GM23248 (cell line): ENCODE measurements around the gene B3GNT5. TPM values are rescaled to one million over a fixed set of nuclear protein-coding genes. Genes with fewer than 3 reads are reported as not detected.
A peak's percentile ranks its signal among the peaks of the same experiment; 100 is the strongest.

Experiments used
- DNase-seq: peaks from one replicate; pipeline ENCODE4 v3.0.0-alpha.2; 2015
- H2AFZ ChIP-seq: fragments of 200-600 bp; sonication (generic); 2 replicates; pipeline ENCODE4 v1.6.1; 2016; ENCODE audit warnings: antibody characterized with exemption
- H3F3A ChIP-seq: fragments of 200-600 bp; sonication (generic); 2 replicates; pipeline ENCODE4 v1.6.1; 2016; ENCODE audit warnings: mild to moderate bottlenecking, antibody characterized with exemption, mixed run types; ENCODE audit not compliant: insufficient read depth
- H3K27ac ChIP-seq: fragments of 200-600 bp; sonication (generic); 2 replicates; pipeline ENCODE4 v1.5.1; 2016; ENCODE audit warnings: mild to moderate bottlenecking
- H3K27me3 ChIP-seq: fragments of 200-600 bp; sonication (generic); replicated peaks from 2 replicates; pipeline ENCODE4 v1.6.1; 2016; ENCODE audit warnings: mild to moderate bottlenecking; ENCODE audit not compliant: insufficient read depth
- H3K36me3 ChIP-seq: fragments of 200-600 bp; sonication (generic); 2 replicates; pipeline ENCODE4 v1.6.1; 2016; ENCODE audit warnings: low read depth, mild to moderate bottlenecking
- H3K4me1 ChIP-seq: fragments of 200-600 bp; sonication (generic); 2 replicates; pipeline ENCODE4 v1.6.1; 2016; ENCODE audit warnings: mild to moderate bottlenecking; ENCODE audit not compliant: insufficient read depth
- H3K4me2 ChIP-seq: fragments of 200-600 bp; sonication (generic); one replicate; pipeline ENCODE4 v1.6.1; 2016; ENCODE audit warnings: mild to moderate bottlenecking; ENCODE audit not compliant: unreplicated experiment
- H3K4me3 ChIP-seq: fragments of 200-600 bp; sonication (generic); 2 replicates; pipeline ENCODE4 v1.5.1; 2016; ENCODE audit warnings: mild to moderate bottlenecking
- H3K79me2 ChIP-seq: fragments of 200-600 bp; sonication (generic); 2 replicates; pipeline ENCODE4 v1.6.1; 2016; ENCODE audit warnings: mild to moderate bottlenecking; ENCODE audit not compliant: insufficient read depth
- H3K9ac ChIP-seq: fragments of 200-600 bp; sonication (generic); 2 replicates; pipeline ENCODE4 v1.6.1; 2016; ENCODE audit warnings: mild to moderate bottlenecking
- H3K9me2 ChIP-seq: fragments of 200-600 bp; sonication (generic); 2 replicates; pipeline ENCODE4 v1.6.1; 2016; ENCODE audit warnings: mixed run types, mild to moderate bottlenecking, moderate library complexity; ENCODE audit not compliant: insufficient read depth
- H3K9me3 ChIP-seq: fragments of 200-600 bp; sonication (generic); one replicate; pipeline ENCODE4 v1.6.1; 2017; ENCODE audit warnings: low read depth
- H4K20me1 ChIP-seq: fragments of 200-600 bp; sonication (generic); 2 replicates; pipeline ENCODE4 v1.6.0; 2016; ENCODE audit not compliant: insufficient read depth
- EZH2 ChIP-seq: fragments of 200-600 bp; sonication (generic); IDR thresholded peaks from 2 replicates; pipeline ENCODE4 v1.6.1; 2018; ENCODE audit warnings: antibody characterized with exemption, mild to moderate bottlenecking; ENCODE audit not compliant: insufficient read depth, poor library complexity, severe bottlenecking
- EZH2phosphoT487 ChIP-seq: fragments of 200-600 bp; sonication (generic); IDR thresholded peaks from 2 replicates; pipeline ENCODE4 v1.6.1; 2018; ENCODE audit warnings: antibody characterized with exemption, moderate library complexity, mild to moderate bottlenecking, low read depth; ENCODE audit not compliant: insufficient read depth
- WGBS, 2 experiments: methylation state at CpG; one replicate each; pipeline ENCODE4 v1.1.6; 2015 to 2017; ENCODE audit warnings: low lambda C conversion rate in 2 of 2, low coverage in 1 of 2; ENCODE audit errors: missing lambda C conversion rate in 2 of 2; 5-methylcytosine and 5-hydroxymethylcytosine counted together
- in situ Hi-C: fragments of 300-500 bp; cut with MboI; formaldehyde crosslinking; loops from 2 replicates; pipeline ENCODE4 v1.15.0; 2020
- polyA plus RNA-seq: library from polyadenylated mRNA; unstranded; fragments of >200 nt; fragmentation: Nextera tagmentation; extraction: Ambion mirVana; gene quantifications from 2 replicates; pipeline ENCODE4 v1.2.1, GENCODE V29; 2016
- total RNA-seq: library from RNA; depleted of rRNA; stranded (reverse); fragments of >200 nt; shearing (Covaris generic); gene quantifications from 2 replicates; pipeline ENCODE4 v1.2.3, GENCODE V29; 2014

The B3GNT5 gene
- total and polyA plus RNA-seq, 2 experiments from 2014 or later, result 1.3 to 1.8 TPM

DNA sequence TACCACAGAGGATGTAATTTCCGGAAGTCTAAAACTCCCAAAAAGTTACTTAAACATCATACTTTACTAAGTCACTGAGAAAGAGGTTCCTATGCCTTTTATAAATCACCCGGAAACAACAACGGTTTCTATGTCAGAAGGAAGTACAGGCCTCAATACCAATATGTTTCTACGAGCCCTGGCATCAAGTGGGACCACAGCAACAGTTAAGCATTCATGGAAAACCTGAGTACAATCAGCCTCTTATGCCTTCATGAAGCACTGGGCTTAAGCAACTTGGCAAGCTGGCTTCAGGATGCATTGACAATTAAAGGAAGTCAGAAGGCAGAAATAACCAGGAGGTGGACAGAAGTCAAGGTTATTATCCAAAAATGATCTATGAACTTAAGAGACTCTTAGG, 19.1 kb upstream of the B3GNT5 start:
- TF ChIP-seq EZH2phosphoT487 (no peak), EZH2 (no peak)
- H4K20me1 ChIP-seq, result no peaks in the 10 kb centered on the region
- no peak overlapping the region for H3K4me2 ChIP-seq
- no peaks in the 10 kb centered on the region for H3K9me3 ChIP-seq
- no peak overlapping the region for H3K9ac ChIP-seq
- 0 out of 2 replicates have a peak, but pooled peaks cover 4% of the 10 kb centered on the region for H3K27me3 ChIP-seq
- H3F3A ChIP-seq, result no peaks in the 10 kb centered on the region
- in situ Hi-C loops, result no loop called here
- H2AFZ ChIP-seq, result no peak overlapping the region
- H3K9me2 ChIP-seq, result no peaks in the 10 kb centered on the region
- H3K79me2 ChIP-seq, result no peaks in the 10 kb centered on the region
- no peak overlapping the region for H3K27ac ChIP-seq
- 41 to 43% methylated on average over 4 of the region's 4 CpGs for WGBS, 2 experiments
- H3K4me3 ChIP-seq, result no peak overlapping the region
- DNase-seq, result no peak
- H3K36me3 ChIP-seq, result no peaks in the 10 kb centered on the region
- no peaks in the 10 kb centered on the region for H3K4me1 ChIP-seq

DNA sequence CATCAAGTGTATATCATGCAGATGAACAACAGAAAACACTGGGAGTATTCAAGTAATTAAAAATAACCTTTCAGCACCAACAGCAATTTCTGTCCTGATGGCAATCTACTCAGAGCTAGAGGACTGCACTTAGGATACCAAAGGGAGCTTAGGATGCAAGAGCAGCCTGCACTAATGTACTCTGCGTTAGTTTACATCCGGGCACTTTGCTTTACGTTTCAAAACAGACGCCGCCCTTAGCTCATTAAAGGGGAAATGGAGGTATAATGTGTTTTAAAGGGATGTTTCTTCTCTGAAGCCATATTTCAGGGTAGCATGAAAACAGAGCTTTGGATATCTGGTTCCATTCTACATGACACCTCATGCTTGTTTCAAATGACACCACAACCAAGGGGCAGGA, 14.0 kb upstream of the B3GNT5 start:
- Histone ChIP-seq H3K36me3 (no peaks in the 10 kb centered on the region), H3K79me2 (no peaks in the 10 kb centered on the region), H3K9me3 (no peaks in the 10 kb centered on the region), H3K9me2 (no peaks in the 10 kb centered on the region), H3K4me1 (no peaks in the 10 kb centered on the region), H3K27me3 (no peaks in the 10 kb centered on the region), H3F3A (no peaks in the 10 kb centered on the region), H3K27ac (no peak overlapping the region), H3K4me2 (no peak overlapping the region), H2AFZ (peak overlapping the region; percentile 53; the same call in 1 of the 2 replicates), H3K4me3 (no peak overlapping the region), H4K20me1 (no peaks in the 10 kb centered on the region), H3K9ac (no peak overlapping the region)
- in situ Hi-C loops, result no loop called here
- 17 to 21% methylated on average over 5 of the region's 5 CpGs for WGBS, 2 experiments
- TF ChIP-seq EZH2 (no peak), EZH2phosphoT487 (no peak)
- DNase-seq, result no peak

DNA sequence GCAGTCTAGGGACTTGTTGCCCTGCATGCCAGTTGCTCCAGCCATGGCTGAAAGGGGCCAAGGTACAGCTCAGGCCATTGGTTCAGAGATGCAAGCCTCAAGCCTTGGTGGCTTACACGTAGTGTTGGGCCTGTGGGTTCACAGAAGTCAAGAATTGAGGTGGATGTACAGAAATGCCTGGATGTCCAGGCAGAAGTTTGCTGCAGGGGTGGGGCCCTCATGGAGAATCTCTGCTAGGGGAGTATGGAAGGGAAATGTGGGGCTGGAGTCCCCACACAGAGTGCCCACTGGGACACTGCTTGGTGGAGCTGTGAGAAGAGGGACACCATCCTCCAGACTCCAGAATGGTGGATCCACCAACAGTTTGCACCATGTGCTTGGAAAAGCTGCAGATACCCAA, 10.6 kb upstream of the B3GNT5 start:
- TF ChIP-seq EZH2, result no peak
- no peak for TF ChIP-seq EZH2phosphoT487

DNA sequence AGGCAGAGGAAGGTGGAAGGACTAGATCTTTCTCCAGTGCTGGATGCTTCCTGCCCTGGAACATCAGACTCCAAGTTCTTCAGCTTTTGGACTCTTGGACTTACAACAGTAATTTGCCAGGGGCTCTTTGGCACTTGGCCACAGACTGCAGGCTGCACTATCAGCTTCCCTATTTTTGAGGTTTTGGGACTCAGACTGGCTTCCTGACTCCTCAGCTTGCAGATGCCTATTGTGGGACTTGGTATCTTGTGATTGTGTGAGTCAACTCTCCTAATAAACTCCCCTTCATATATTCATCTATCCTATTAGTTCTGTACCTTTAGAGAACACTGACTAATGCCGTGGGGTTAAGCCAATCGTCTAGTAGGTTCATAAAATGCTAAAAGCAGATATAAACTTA, 8.8 kb upstream of the B3GNT5 start:
- H3K9me2 ChIP-seq, result no peaks in the 10 kb centered on the region
- H3K79me2 ChIP-seq, result no peaks in the 10 kb centered on the region
- no peak overlapping the region for H2AFZ ChIP-seq
- no peaks in the 10 kb centered on the region for H3K27me3 ChIP-seq
- in situ Hi-C loops, result no loop called here
- no peak for TF ChIP-seq EZH2
- TF ChIP-seq EZH2phosphoT487, result no peak
- no peaks in the 10 kb centered on the region for H4K20me1 ChIP-seq
- no peak overlapping the region for H3K4me3 ChIP-seq
- H3K4me2 ChIP-seq, result no peak overlapping the region
- H3K9ac ChIP-seq, result no peak overlapping the region
- H3K9me3 ChIP-seq, result no peaks in the 10 kb centered on the region
- 83 to 96% methylated on average over 2 of the region's 2 CpGs for WGBS, 2 experiments
- H3K4me1 ChIP-seq, result no peaks in the 10 kb centered on the region
- DNase-seq, result no peak
- no peaks in the 10 kb centered on the region for H3K36me3 ChIP-seq
- H3F3A ChIP-seq, result no peaks in the 10 kb centered on the region
- no peak overlapping the region for H3K27ac ChIP-seq

More for the DNA sequence above, 10.6 kb upstream of the B3GNT5 start:
- Histone ChIP-seq H3K27ac (no peak overlapping the region), H3K9me2 (no peaks in the 10 kb centered on the region), H3K27me3 (no peaks in the 10 kb centered on the region), H3F3A (no peaks in the 10 kb centered on the region), H3K36me3 (no peaks in the 10 kb centered on the region), H3K9ac (no peak overlapping the region), H3K9me3 (no peaks in the 10 kb centered on the region), H3K4me3 (no peak overlapping the region), H3K79me2 (no peaks in the 10 kb centered on the region), H3K4me1 (no peaks in the 10 kb centered on the region), H4K20me1 (no peaks in the 10 kb centered on the region), H2AFZ (no peak overlapping the region), H3K4me2 (no peak overlapping the region)
- in situ Hi-C loops, result no loop called here
- 14 to 21% methylated on average over 1 of the region's 1 CpG for WGBS, 2 experiments
- DNase-seq, result no peak

DNA sequence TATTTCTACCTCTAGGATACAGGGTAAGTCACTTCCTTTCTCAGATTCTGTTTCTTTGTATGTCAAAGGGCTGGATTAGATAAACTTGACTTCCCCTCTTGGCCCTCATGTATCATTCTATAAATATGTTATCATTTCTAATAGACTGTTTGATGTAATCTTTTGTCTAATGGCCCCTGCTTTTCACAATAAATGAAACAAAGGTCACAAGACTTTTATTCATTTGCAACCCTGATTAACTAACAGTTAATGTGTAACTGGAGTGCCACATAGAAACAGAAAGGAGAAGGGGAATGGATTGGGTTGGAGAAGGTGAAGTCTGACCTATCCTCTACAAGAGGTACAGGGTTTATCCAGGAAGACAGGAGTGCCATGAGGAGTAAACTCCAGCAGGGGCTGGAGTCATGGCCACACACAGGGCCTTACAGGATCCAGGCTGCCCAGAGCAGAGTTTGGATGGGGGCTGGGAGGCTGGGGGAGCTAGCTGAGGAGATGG, 8.0 kb upstream of the B3GNT5 start:
- Histone ChIP-seq H3K27me3 (no peaks in the 10 kb centered on the region), H3F3A (no peaks in the 10 kb centered on the region), H3K4me1 (no peaks in the 10 kb centered on the region), H4K20me1 (no peaks in the 10 kb centered on the region), H3K9me3 (no peaks in the 10 kb centered on the region), H3K4me2 (no peak overlapping the region), H3K79me2 (no peaks in the 10 kb centered on the region), H3K9me2 (no peaks in the 10 kb centered on the region), H2AFZ (no peak overlapping the region), H3K36me3 (no peaks in the 10 kb centered on the region), H3K4me3 (no peak overlapping the region), H3K27ac (no peak overlapping the region), H3K9ac (no peak overlapping the region)
- DNase-seq, result no peak
- in situ Hi-C loops, result no loop called here
- TF ChIP-seq EZH2phosphoT487, result no peak
- no peak for TF ChIP-seq EZH2
